KMS-11 (cell line): ENCODE results near the gene ALG14.
"Not testable (repeated sequence)": the region's sequence is repeated elsewhere in the genome, so short reads cannot be mapped to it uniquely, and the experiment has no call there.

Experiments
- H2AFZ ChIP-seq: fragments of 200-600 bp; sonication (generic); 2 replicates; pipeline ENCODE4 v1.6.1; 2016; ENCODE audit warnings: antibody characterized with exemption, mixed run types, low read depth
- H3K27ac ChIP-seq: fragments of 200-600 bp; sonication (generic); 2 replicates; pipeline ENCODE4 v1.6.1; 2016; ENCODE audit warnings: mild to moderate bottlenecking, mixed run types
- H3K27me3 ChIP-seq: fragments of 200-600 bp; sonication (generic); 2 replicates; pipeline ENCODE4 v1.6.1; 2017; ENCODE audit warnings: mild to moderate bottlenecking, low read depth, mixed run types, moderate library complexity; ENCODE audit not compliant: insufficient read depth
- H3K36me3 ChIP-seq: fragments of 200-600 bp; sonication (generic); 2 replicates; pipeline ENCODE4 v1.6.1; 2017; ENCODE audit warnings: mild to moderate bottlenecking, mixed run types; ENCODE audit not compliant: insufficient read depth
- H3K4me1 ChIP-seq: fragments of 200-600 bp; sonication (generic); 2 replicates; pipeline ENCODE4 v1.6.1; 2016; ENCODE audit warnings: mild to moderate bottlenecking, low read depth, mixed run types; ENCODE audit not compliant: poor library complexity, severe bottlenecking
- H3K4me2 ChIP-seq: fragments of 200-600 bp; sonication (generic); 2 replicates; pipeline ENCODE4 v1.7.0; 2016; ENCODE audit warnings: mild to moderate bottlenecking, mixed run types
- H3K4me3 ChIP-seq: fragments of 200-600 bp; sonication (generic); IDR thresholded peaks from 2 replicates; pipeline ENCODE4 v1.6.1; 2017; ENCODE audit warnings: low read depth, low read length, mixed read lengths; ENCODE audit not compliant: insufficient read depth
- H3K79me2 ChIP-seq: fragments of 200-600 bp; sonication (generic); 2 replicates; pipeline ENCODE4 v1.6.1; 2016; ENCODE audit warnings: low read depth, mixed run types; ENCODE audit not compliant: insufficient read depth
- H3K9ac ChIP-seq: fragments of 200-600 bp; sonication (generic); 2 replicates; pipeline ENCODE4 v1.6.1; 2016; ENCODE audit warnings: mild to moderate bottlenecking, mixed run types
- H4K20me1 ChIP-seq: fragments of 200-600 bp; sonication (generic); 2 replicates; pipeline ENCODE4 v1.6.1; 2016; ENCODE audit warnings: mild to moderate bottlenecking, mixed run types; ENCODE audit not compliant: insufficient read depth
- CTCF ChIP-seq: fragments of 200-600 bp; sonication (generic); conservative IDR thresholded peaks from 2 replicates; pipeline ENCODE4 v1.6.1; 2017; ENCODE audit warnings: low read depth, mild to moderate bottlenecking, antibody characterized with exemption, low read length, moderate library complexity, mixed read lengths

The ALG14 gene

GRCh38 chr1:95023399-95024043 is 49.2 kb downstream of the ALG14 start:
- Histone ChIP-seq H3K27me3 (no peaks in the 10 kb centered on the region), H4K20me1 (no peaks in the 10 kb centered on the region), H2AFZ (no peak overlapping the region), H3K9ac (no peak overlapping the region), H3K36me3 (no peaks in the 10 kb centered on the region), H3K79me2 (no peaks in the 10 kb centered on the region), H3K27ac (no peak overlapping the region), H3K4me3 (no peak overlapping the region), H3K4me2 (no peak overlapping the region), H3K4me1 (no peaks in the 10 kb centered on the region)
- TF ChIP-seq CTCF: no peak

GRCh38 chr1:95022644-95022926 is 50.2 kb downstream of the ALG14 start:
- Histone ChIP-seq H3K4me3 (no peak overlapping the region), H3K36me3 (no peaks in the 10 kb centered on the region), H2AFZ (no peak overlapping the region), H3K9ac (no peak overlapping the region), H3K27me3 (no peaks in the 10 kb centered on the region), H3K27ac (no peak overlapping the region), H3K79me2 (no peaks in the 10 kb centered on the region), H3K4me2 (no peak overlapping the region), H4K20me1 (no peaks in the 10 kb centered on the region), H3K4me1 (no peaks in the 10 kb centered on the region)
- no peak for TF ChIP-seq CTCF

- Histone ChIP-seq H4K20me1 (no peaks in the 10 kb centered on the region), H3K4me2 (no peak overlapping the region), H3K9ac (no peak overlapping the region), H3K36me3 (no peaks in the 10 kb centered on the region), H2AFZ (no peak overlapping the region), H3K27ac (no peak overlapping the region), H3K4me3 (no peak overlapping the region), H3K79me2 (no peaks in the 10 kb centered on the region), H3K4me1 (no peaks in the 10 kb centered on the region), H3K27me3 (no peaks in the 10 kb centered on the region)
- no peak for TF ChIP-seq CTCF
These were observed 50.7 kb downstream of the ALG14 start for GRCh38 chr1:95021805-95022643.

GRCh38 chr1:95021119-95021518 is 51.6 kb downstream of the ALG14 start:
- H3K4me3 ChIP-seq: no peak overlapping the region
- no peaks in the 10 kb centered on the region for H3K27me3 ChIP-seq
- no peak overlapping the region for H3K4me2 ChIP-seq
- no peaks in the 10 kb centered on the region for H3K36me3 ChIP-seq
- no peak overlapping the region for H3K9ac ChIP-seq
- H2AFZ ChIP-seq: no peak overlapping the region
- H3K79me2 ChIP-seq: no peaks in the 10 kb centered on the region
- no peaks in the 10 kb centered on the region for H3K4me1 ChIP-seq
- H4K20me1 ChIP-seq: no peaks in the 10 kb centered on the region
- TF ChIP-seq CTCF: no peak
- H3K27ac ChIP-seq: no peak overlapping the region

- H3K79me2 ChIP-seq, H3K9ac ChIP-seq, H3K4me3 ChIP-seq, H3K36me3 ChIP-seq, H3K27ac ChIP-seq, H3K4me1 ChIP-seq, H4K20me1 ChIP-seq, H3K27me3 ChIP-seq, H3K4me2 ChIP-seq, H2AFZ ChIP-seq: not testable (repeated sequence)
These were observed 53.3 kb downstream of the ALG14 start for GRCh38 chr1:95019466-95019865.
